Chondrocyte (in vitro differentiated cells): ENCODE results near the gene MRPL11. TPM values are rescaled to one million over a fixed set of nuclear protein-coding genes. Genes with fewer than 3 reads are reported as not detected.

Experiments
- DNase-seq: peaks from one replicate; pipeline ENCODE4 v3.0.0; 2021; ENCODE audit warnings: mixed read lengths, low spot score
- H3K27ac Mint-ChIP-seq: one replicate; pipeline ENCODE4 v1.8.0; 2021; ENCODE audit warnings: mild to moderate bottlenecking, moderate library complexity, mixed read lengths; ENCODE audit not compliant: unreplicated experiment
- H3K27me3 Mint-ChIP-seq: 2 replicates; pipeline ENCODE4 v1.8.0; 2021; ENCODE audit warnings: low read depth, mixed read lengths
- H3K36me3 Mint-ChIP-seq: 2 replicates; pipeline ENCODE4 v1.8.0; 2021; ENCODE audit warnings: low read depth, mixed read lengths
- H3K4me1 Mint-ChIP-seq: 2 replicates; pipeline ENCODE4 v1.8.0; 2021; ENCODE audit warnings: low read depth, mild to moderate bottlenecking, mixed read lengths
- H3K4me3 Mint-ChIP-seq: one replicate; pipeline ENCODE4 v1.8.0; 2021; ENCODE audit warnings: mild to moderate bottlenecking, moderate library complexity, mixed read lengths; ENCODE audit not compliant: unreplicated experiment
- H3K9me3 Mint-ChIP-seq: 2 replicates; pipeline ENCODE4 v1.8.0; 2021; ENCODE audit warnings: low read depth, mixed read lengths
- total RNA-seq: library from RNA; stranded (reverse); gene quantifications from 3 replicates; pipeline ENCODE4 v1.2.1, GENCODE V29; 2021
- TF ChIP-seq, protein P1 (sequence below): fragments of 200-600 bp; sonication (generic); IDR thresholded peaks from 2 replicates; pipeline ENCODE4 v1.5.0; 2021; ENCODE audit warnings: antibody characterized with exemption, mild to moderate bottlenecking, moderate library complexity

The MRPL11 gene
- total RNA-seq, 1 donor from 2014 or later = 30.9 TPM

DNA sequence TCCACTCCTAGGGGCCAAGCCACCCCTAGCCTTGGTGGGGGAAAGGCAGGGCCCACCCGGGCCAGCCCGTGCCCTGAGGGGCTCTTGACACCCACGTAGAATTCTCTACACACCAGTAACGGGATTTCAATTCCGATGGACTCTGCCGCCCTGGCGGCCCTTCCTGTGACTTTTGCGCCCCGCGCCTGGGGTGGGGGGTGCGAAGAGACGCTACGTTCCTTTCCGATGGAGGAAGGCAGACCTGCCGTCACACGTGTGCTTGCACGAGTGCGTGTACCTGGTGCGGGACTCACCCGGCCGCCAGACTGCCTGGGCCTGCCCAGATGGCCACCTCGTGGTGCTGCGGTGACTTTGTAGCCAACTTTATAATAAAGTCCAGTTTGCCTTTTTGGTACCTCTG is 12.3 kb downstream of the MRPL11 start:
- TF ChIP-seq, protein P1, sequence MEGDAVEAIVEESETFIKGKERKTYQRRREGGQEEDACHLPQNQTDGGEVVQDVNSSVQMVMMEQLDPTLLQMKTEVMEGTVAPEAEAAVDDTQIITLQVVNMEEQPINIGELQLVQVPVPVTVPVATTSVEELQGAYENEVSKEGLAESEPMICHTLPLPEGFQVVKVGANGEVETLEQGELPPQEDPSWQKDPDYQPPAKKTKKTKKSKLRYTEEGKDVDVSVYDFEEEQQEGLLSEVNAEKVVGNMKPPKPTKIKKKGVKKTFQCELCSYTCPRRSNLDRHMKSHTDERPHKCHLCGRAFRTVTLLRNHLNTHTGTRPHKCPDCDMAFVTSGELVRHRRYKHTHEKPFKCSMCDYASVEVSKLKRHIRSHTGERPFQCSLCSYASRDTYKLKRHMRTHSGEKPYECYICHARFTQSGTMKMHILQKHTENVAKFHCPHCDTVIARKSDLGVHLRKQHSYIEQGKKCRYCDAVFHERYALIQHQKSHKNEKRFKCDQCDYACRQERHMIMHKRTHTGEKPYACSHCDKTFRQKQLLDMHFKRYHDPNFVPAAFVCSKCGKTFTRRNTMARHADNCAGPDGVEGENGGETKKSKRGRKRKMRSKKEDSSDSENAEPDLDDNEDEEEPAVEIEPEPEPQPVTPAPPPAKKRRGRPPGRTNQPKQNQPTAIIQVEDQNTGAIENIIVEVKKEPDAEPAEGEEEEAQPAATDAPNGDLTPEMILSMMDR = no peak
- Mint-ChIP-seq H3K4me3 (no peak overlapping the region), H3K27me3 (no peaks in the 10 kb centered on the region), H3K36me3 (peaks cover 11% of the 10 kb centered on the region), H3K4me1 (peaks cover 5% of the 10 kb centered on the region), H3K9me3 (no peaks in the 10 kb centered on the region), H3K27ac (no peak overlapping the region)
- DNase-seq = no peak

DNA sequence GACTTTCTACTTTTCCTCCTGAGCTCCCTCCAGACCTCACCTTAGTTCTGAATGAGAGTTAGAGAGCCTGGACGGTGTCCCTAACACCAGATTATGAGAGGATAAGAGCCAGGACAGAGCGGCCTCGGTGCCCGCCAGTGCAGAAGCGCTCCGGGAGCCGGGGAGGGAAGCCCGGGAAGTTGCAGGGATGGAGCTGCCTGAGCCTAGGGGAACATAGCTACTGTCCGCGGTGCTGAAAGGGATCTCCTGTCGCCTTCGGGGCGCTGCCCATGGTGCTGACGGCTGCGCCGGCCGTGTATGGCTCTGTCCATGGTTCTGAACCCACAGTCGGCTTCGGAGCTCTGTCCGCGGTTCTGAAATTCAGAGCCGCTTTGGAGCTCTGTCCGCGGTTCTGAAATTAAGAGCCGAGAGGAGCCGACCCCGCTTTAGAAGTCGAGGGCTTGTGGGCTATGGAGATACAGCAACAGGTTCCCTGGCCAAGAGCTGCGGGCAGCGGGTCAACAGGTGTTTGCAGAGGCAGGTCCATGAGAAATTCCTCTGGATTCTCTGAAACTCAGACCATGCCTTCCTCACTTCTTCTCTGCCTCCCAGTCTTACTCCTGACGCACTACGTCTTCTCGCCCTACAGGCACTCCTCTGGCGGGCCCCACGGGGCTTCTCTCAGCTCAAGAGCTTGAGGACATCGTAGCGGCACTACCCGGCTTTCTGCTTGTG is 17.0 kb downstream of the MRPL11 start:
- no peak for DNase-seq
- Mint-ChIP-seq H3K27ac (no peak overlapping the region), H3K4me1 (peaks cover 30% of the 10 kb centered on the region), H3K9me3 (no peaks in the 10 kb centered on the region), H3K27me3 (peaks cover 6% of the 10 kb centered on the region), H3K4me3 (no peak overlapping the region), H3K36me3 (peaks cover 13% of the 10 kb centered on the region)
- TF ChIP-seq, protein P1 = no peak

DNA sequence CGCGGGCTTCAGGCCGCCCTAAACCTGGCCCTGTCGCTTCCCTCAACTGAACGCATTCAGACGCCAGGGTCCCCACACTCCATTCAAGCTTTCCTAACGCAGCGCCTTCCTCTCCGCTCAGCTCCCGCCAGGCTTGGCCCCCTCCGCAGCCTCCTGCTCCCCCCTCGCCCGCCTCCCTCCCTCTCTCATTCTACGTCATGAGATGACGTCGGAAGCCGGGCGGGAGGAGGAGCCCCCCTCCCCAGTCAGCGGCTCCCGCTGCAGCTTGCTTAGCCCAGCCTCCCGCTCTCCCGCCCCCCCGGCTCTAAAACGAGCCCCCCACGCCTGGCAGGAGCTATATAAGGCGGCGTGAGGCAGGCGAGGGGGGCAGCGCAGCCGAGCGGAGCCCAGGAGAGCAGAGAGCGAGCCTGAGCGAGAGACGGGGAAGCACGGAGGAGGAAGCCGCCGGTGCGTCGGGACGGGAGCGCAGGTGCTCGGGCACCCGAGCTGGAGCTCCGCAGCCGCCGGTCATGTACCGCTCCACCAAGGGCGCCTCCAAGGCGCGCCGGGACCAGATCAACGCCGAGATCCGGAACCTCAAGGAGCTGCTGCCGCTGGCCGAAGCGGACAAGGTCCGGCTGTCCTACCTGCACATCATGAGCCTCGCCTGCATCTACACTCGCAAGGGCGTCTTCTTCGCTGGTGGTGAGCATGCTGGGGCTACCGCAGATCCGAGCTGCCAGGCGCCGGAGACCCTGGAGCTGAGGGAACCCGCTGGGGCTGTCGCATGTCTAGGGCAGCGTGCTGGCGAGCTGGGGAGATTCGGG is 17.8 kb downstream of the MRPL11 start, which contains the start of gene NPAS4:
Gene NPAS4 (plus strand): TSS at position 365 of the 806 bp plus-strand sequence. CDS start 145 bp downstream, at position 510.
- DNase-seq = no peak
- Mint-ChIP-seq H3K9me3 (no peaks in the 10 kb centered on the region), H3K36me3 (peaks cover 13% of the 10 kb centered on the region), H3K27ac (no peak within 1 kb of the TSS), H3K4me3 (no peak within 1 kb of the TSS), H3K4me1 (peaks cover 32% of the 10 kb centered on the region), H3K27me3 (peaks cover 6% of the 10 kb centered on the region)
- TF ChIP-seq, protein P1 = no peak

DNA sequence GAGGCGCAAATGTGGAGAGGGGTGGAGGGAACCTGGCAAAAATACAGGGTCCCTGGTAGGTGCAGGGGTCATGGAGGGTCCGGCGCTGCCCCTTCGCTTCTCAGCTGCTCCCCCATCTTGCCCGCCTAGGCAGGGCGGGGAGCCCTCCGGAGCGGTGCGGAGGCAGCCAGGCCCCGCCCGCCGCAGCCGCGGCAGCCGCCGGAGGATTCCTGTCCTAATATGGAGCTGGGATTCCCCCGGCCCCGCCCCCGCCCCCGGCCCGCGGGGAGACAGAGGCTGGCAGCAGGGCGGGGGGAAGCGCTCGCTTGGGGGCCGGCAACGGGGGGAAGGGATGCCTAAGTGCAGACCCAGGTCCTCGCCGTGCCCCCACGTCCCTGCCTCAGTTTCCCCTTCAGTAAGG is 18.8 kb downstream of the MRPL11 start:
- Mint-ChIP-seq H3K36me3 (peaks cover 11% of the 10 kb centered on the region), H3K9me3 (no peaks in the 10 kb centered on the region), H3K4me1 (peaks cover 32% of the 10 kb centered on the region), H3K4me3 (no peak overlapping the region), H3K27me3 (peaks cover 6% of the 10 kb centered on the region), H3K27ac (no peak overlapping the region)
- DNase-seq = no peak
- TF ChIP-seq, protein P1 = no peak

DNA sequence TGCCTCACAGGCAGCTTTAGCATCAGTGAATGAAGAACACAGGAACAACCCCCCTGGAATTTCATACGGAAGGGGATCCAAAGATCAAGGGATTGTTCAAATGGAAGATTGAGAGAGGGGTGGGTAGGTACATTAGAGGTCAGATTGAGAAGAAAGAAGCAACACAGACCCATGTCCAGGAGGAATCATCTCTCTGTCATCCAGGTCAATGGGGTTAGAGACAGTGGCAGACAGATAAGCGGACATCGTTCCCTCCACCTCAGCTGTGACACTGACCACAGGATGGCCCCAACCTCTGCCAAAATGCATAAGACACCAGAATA is 19.7 kb downstream of the MRPL11 start:
- DNase-seq = no peak
- Mint-ChIP-seq H3K9me3 (no peaks in the 10 kb centered on the region), H3K4me1 (peaks cover 36% of the 10 kb centered on the region), H3K27me3 (peaks cover 6% of the 10 kb centered on the region), H3K36me3 (peaks cover 6% of the 10 kb centered on the region), H3K4me3 (no peak overlapping the region), H3K27ac (no peak overlapping the region)
- TF ChIP-seq, protein P1 = no peak
